Measurements from ENCODE around the gene DBX2. TPM values are rescaled to one million over a fixed set of nuclear protein-coding genes. Genes with fewer than 3 reads are reported as not detected.
"Not testable (repeated sequence)": the region's sequence is repeated elsewhere in the genome, so short reads cannot be mapped to it uniquely, and the experiment has no call there.

The DBX2 gene
- total RNA-seq, result not detected in 2 replicates

DNA sequence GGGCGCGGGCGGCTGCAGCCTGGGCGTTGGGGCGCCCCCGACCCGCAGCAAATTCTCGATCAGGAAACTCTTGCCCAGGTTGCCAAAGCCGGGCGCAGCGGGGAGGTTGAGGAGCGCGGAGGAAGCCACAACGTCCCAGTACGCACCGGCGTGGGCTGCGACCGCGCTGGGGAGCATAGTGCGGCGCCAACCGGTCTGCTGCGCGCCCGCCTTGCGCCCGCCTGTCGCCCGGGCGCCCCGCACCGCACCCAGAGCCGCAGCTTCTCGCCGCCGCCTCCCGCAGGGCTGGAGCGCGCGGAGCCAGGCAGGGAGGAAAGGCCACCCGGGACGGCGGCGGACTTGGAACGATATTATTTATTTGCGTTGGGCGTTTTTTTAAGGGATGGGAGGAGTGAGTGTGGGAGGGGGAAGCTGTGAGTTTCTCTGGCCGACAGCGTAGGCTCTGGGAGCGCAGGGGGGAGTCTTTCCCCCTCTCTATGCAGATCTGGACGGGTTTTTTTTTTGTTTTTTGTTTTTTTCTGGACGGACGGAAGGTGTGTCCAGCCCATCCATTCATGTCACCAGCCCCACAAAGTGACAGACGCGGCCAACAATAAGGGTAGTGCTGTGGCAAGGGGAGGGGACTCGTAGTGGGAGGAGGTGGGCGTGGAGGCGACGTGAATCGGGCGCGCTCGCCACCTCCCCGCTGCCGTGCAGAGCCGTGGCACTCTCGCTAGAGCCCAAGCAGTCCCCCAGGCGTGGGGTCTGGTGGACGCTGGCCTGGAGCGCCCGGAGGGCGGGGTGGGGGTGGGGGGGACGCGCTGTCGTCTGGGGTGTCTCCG lies at the start of gene DBX2:
DBX2 (minus strand) TSS at position 349 of the 821 bp plus-strand sequence; CDS start at position 177, 172 bp downstream.
- intact Hi-C loops (cut with micrococcal nuclease), result no loop called here

DNA sequence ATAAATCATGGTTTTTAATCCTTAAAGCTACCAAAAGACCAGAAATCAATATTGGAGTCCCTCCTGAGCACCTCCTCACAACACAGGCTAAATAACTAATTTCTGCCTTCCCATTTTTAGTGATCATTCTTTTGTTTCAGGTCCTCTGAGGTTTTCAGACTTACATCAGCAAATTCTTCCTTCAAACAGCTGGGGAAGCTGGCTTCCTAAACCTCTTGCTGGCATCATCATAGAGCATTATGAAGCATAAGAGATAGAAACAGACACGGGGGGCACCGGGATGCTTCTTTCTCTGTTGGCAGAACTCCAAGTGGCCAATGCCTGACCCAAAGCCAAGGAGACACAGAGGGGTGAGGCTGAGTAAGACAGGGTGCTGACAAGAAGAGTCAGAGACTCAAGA lies 47.9 kb upstream of the DBX2 start:
- intact Hi-C loops (cut with micrococcal nuclease), result no loop called here

DNA sequence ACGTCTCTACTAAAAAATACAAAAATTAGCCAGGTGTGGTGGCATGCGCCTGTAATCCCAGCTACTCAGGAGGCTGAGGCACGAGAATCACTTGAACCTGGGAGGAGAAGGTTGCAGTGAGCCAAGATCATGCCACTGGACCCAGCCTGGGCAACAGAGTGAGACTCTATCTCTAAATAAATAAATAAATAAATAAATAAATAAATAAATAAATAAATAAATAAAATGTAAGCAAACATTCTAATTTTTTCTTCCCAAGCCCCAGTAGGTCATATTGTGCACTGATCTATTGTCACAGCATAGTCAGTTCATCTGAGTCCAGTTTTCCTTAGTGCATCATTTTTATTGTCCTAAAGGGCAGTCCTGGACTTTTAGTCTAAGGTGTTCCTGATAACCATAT lies 44.5 kb upstream of the DBX2 start:
- intact Hi-C loops (cut with micrococcal nuclease), result not testable (repeated sequence)

DNA sequence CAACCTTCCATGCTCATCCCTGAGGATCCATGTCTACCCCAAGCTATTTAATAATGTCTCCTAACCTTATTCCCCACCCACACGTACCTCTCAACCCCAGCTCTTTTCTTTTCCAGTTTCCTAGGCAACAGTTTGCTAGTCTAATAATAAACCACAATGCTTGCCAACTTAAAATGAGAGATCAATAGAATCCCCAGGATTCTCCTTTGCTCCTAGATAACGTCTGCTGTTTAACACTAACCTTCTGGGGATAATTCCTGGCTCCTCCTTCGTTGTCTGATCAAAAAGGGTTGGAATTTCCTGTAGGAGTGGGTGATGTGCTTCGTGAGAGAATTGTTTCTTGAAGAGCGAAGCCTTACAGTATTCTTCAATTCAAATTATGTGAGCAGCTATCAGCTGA lies 42.2 kb upstream of the DBX2 start:
- intact Hi-C loops (cut with micrococcal nuclease), result no loop called here

DNA sequence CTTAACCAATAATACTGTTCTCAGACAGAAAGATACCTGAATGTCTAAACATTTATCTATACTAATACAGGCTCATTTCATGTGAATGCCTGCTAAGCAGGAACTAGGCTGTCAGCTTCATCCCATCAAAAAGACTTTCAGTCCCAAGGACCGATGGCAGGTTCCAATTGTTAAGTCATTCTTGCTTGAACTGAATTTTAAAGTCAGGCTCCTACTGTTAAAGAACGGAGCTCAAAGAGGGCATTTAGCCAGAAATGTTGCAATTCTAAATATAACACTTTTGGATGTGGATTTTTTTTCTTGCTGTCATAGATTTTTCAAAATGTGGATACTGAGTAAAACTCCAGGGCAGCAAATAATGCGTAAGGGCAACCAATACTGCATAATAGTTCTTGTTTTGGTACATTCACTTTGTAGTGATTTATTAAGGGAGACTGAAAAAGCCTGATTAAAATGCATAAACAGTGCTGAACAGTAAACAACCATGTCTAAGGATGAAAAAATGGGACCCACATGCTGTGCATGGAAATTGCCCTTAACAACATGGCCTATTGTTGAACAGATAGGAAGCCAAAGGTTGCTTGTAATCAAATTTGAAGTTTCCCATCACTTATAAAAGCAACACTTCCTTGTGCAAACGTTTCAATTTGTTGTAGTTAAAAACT lies 38.6 kb upstream of the DBX2 start:
- intact Hi-C loops (cut with micrococcal nuclease), result no loop called here

DNA sequence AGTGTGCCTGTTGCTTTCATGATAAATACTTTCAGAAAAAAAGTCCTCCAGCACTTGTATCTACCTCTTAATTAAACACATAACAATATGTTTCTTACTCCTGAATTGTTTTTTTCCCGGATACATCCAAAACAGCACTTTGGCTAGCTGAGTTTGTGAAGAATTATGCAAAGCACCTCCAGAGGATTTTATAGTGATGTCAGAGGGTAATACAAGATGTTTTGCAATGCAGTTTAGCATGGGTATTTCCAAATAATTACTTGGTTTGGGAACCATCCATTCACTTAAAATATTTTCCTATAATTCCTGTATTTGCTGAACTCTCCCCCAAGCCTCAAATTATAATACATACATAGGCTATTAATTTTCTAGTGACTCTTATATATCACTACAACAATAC lies 37.7 kb upstream of the DBX2 start:
- intact Hi-C loops (cut with micrococcal nuclease), result no loop called here

DNA sequence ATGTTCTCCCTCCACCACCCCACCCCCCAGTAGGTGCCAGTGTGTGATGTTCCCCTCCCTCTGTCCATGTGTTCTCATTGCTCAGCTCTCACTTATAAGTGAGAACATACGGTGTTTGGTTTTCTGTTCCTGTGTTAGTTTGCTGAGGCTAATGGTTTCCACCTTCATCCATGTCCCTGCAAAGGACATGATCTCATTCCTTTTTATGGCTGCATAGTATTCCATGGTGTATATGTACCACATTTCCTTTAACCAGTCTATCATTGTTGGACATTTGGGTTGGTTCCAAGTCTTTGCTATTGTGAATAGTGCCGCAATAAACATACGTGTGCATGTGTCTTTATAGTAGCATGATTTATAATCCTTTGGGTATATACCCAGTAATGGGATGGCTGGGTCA lies 33.3 kb upstream of the DBX2 start:
- intact Hi-C loops (cut with micrococcal nuclease), result not testable (repeated sequence)

DNA sequence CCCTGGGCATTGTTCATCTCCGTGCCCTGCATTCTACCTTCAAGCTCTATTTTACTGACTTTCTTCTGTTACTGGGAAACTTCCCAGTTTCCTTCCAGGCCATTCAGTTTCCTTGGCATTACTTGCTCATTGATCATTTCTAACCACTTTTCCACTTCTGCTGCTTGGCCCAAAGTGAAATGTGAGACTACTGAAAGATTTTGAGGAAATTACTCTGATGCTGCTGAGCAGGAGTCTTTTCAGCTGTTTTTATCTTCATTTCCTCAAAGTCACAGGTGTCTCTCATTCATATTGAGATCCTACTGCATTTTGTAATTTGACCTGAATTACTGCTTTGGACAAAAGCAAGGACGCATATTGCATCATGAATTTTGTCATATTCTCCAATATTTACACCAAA lies 26.4 kb upstream of the DBX2 start:
- intact Hi-C loops (cut with micrococcal nuclease), result no loop called here

DNA sequence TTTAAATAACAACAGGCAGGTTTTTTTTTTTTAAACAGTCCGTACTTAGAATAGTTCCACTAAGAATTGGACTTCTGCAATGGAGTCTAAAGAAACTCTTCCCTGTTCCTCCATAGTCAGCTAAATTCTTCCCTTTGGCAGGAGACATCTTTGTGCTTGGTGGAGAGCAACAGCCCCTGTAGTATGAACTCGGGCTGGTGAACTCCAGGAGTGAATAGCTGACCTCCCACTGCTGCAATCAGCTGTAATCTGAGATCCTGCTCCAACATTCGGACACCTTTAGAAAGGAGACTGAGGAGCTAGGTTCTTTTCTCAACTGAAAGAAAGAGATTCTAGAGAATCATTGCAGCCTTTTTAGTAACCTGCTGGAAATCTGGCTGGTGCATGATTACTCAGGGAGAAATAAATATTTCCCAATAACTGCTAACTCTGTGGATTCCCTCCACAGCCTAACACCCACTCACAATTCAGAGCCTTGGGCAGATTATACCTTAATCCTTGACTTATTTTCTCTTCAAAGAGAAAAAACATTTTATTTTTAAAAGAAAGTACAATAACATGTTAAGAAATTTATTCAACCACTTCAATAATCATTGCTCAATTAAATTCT lies 25.6 kb upstream of the DBX2 start:
- intact Hi-C loops (cut with micrococcal nuclease), result no loop called here

DNA sequence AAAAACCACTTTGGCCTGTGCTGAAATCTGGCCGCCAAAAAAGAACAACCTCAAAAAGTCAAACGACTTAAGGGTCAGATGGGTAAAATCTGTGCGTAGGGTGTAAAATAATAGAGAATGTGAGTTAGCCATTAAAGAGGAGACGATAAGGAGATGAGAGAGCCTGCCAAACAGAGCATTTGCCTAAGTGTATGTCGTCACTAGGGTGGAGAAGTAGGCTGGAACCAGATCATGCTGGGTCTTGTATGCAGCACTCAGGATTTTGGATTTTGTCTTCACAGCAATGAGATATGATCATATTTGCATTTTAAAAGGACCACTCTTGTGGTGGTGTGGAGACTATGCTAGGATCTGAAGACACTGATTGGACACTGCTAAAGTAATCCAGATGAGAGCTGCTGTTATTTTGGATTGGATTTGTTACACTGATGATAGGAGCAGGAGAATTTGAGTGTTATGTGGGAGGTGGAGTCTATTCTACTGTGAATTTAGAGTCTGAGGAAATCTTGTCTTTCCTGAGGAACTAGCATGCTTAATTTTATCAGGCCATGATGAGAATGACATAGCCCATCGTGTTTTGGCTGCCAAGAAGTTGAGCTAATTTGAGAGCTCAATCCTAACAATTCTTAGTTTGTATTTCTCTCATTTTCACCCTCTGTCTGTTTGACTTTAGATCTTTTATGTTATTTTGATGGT lies 24.8 kb upstream of the DBX2 start:
- intact Hi-C loops (cut with micrococcal nuclease), result no loop called here

DNA sequence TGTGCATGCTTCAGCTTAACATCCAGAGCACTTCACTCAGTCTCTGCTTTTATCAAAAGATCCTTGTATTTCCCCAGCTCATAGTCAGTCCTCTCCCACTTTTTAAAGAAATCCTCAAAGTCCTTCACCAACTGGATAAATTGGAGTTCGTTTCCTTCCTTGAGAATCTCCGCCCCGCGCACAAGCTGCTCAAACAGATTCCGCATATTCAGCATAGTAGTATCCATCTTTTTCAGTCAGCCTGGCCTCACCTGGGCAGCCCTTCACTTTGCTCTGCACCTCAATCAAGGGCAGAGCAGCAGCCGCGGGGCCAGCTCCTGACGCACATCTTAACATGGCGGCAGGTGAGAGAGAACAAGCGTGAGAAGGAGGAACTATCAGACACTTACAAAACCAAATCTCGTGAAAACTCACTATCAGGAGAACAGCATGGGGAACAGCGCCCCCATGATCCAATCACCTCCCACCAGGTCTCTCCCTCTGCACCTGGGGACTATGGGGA lies 14.3 kb upstream of the DBX2 start:
- intact Hi-C loops (cut with micrococcal nuclease), result no loop called here

DNA sequence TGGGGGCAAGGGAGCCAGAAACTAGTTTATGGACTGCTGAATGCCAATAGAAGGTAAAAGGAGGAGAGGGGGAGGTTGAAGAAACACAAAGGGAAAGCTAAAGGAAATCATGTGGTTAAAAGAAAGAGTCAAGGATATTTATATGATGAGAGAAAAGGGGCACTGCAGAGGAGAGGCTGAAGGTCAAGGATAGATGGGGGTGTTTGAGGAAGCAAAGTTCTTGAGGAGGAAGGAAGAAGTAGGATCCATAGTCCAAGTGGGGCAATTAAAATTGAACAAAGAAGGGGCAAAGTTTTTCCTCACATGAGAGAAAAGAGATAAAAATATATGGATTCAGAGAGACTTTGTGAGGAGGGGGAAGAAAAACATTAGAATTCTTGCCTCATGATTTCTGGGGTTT lies 10.1 kb upstream of the DBX2 start:
- intact Hi-C loops (cut with micrococcal nuclease), result no loop called here

DNA sequence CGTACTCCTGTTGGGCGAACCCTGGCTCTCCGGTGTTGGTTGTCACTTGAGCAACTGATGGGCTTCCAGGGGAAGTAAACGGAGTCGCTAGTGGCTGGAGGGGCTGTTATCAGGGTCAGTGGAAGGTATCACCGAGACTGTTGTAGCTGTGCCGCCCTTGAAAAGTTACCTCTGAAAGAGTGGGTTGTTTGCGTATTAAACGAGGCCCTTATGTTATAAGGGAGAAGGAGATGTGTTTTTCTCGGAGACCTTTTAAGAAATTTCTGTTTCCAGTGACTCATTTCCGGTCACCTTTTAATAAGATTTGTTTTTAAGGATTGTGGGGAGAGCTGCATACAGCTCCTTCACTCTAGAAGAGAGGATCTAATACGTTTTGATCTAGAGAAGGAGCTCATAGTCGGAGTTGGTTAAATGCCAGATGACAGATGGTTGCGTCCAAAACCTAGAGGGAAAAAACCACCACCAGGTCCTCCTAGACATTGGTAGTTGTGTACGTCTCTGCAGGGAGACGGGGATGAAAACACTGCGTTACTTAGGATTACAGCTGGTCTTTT lies 750 bp upstream of the DBX2 start:
- intact Hi-C loops (cut with micrococcal nuclease), result no loop called here

DNA sequence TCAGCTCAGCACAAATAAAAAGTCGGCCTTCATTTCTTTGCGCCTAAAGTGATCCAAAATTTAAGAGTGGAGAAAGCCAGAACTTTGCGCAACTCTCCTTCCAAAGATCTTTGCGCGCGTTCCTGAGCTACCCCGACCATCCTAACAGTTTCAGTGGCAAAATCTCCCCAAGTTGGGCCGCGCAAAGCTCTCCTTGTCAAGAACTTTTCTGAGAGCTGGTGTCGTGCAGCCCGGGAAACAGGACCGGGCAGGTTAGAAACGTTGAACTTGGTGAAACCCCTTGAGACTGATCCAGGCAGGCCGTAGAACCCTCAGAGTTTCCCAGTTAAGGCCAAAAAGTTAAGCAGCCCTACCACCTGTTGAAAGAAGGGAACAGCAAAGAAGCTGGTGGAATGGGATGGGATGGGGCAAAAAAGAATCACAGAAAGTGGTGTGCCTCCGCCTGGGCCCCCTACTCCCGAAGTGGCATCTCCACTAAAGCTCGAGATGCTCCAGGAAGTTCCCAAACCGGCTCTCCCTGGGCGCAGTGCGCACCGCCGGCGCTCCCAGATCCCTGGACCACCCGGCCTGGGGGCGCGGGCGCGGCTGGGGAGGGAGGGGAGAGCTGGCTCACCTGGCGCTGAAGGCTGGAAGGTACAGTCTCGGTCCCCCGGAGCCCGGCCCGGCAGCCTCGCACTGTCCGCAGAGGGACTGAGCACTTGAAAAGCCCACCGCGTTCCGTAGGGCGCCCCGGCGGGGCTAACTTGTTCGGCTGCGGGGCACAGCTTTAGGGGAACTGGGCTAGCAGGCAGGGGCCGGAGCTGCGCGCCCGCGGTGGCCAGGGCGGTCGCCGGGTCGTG lies 768 bp downstream of the DBX2 start:
- intact Hi-C loops (cut with micrococcal nuclease), result no loop called here

DNA sequence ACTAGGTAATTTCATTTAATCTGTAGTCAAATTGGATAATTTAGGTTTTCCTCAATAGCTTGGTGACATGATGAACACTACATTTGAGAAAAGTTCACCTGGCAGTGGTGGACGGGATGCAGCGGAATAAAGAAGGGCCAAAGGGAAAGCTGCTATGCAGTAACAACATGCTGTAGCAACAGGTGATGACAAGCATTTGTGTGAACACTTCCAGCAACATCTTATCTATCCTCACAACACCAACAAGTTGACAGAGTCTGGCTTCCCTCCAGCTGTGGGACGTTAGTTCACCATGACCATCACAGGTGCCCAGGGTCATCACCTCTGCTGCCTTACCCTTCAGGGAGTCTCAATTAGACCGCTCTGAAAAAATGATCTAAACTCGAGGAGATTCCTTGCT lies 8.3 kb downstream of the DBX2 start:
- intact Hi-C loops (cut with micrococcal nuclease), result no loop called here

DNA sequence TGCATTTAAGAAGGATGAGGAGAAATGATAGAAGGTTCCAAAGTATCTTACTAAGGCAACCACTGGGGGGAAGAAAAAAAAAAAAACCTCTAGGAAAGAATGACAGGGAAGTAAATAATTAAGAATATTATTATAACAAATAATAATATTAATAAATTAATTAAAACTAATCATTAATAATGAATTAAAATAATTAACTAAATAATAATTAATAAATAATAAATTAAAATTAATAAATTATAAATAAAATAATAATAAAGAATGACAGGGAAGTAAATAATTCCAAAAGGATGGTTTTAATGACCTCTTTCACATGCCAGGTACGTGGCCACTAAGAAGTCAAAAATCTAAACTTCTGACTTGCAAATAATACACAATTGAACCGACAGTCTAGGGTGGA lies 9.9 kb downstream of the DBX2 start:
- intact Hi-C loops (cut with micrococcal nuclease), result no loop called here

DNA sequence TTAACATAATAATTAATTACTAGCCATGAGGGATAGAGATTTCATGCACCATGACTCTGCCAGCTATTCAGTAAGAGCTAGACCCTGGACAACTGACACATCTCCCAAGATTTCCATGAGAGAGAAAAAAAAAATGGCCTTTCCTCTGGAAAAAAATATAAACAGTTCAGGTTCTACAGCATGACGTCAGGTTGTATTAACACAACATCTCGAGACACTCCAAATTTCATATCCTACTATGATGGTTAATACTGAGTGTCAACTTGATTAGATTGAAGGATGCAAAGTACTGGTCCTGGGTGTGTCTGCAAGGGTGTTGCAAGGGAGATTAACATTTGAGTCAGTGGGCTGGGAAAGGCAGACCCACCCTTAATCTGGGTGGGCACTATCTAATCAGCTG lies 11.1 kb downstream of the DBX2 start:
- intact Hi-C loops (cut with micrococcal nuclease), result no loop called here

DNA sequence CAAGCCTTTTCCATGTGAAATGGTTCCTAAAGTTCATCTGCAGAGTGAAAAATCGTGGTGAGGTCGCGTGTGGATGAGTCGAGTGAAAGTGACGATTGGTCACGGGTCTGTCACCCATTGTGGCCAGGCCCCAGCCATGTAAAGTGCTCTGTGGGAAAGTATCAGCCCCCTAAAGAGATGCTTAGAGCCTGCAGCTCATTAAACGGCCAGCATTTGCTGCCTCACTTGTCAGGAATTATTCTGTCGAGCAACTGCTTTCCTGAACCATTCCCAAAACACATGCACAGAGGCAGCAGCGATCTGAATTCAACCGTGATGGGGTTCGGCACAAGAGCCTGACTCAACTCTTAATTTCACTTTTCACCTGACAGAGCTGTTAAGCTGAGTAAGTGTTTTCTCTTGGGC lies 16.0 kb downstream of the DBX2 start:
- intact Hi-C loops (cut with micrococcal nuclease), result no loop called here

DNA sequence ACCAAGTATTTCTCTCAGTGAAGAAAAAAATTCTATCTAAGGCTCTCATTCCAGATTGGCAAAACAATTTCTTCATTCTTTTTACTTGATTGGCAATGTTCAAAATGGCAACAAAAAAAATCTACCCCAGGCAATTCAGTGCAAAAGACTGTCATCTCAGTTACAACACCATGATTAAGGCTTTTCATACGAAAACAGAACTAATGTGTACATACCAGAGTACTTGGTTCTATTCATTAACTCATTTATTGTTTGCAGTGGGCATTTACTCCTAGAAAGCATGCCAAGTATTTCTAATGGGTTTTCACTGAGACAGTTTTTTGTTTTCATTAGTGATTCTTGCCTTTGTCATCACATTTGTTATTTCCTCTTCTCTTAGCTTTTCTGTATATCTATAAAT lies 33.0 kb downstream of the DBX2 start:
- intact Hi-C loops (cut with micrococcal nuclease), result no loop called here

DNA sequence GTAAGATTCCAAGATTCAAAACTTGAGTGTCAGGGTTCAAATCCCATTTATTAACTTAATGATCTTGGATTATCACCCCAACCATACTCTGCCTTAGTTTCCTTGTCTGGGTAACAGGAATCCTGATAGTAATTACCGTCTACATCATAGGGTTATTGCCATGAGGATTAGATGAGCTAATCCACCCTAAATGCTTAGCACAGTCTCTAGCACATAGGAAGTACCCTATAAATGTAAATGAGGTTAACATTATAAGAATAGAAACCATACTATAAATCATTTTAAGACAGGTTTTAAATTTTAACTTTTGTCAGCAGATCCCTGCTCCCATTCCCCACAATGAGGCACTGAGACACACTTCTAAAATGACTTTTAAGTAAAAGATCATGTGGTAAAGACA lies 36.5 kb downstream of the DBX2 start:
- intact Hi-C loops (cut with micrococcal nuclease), result no loop called here

DNA sequence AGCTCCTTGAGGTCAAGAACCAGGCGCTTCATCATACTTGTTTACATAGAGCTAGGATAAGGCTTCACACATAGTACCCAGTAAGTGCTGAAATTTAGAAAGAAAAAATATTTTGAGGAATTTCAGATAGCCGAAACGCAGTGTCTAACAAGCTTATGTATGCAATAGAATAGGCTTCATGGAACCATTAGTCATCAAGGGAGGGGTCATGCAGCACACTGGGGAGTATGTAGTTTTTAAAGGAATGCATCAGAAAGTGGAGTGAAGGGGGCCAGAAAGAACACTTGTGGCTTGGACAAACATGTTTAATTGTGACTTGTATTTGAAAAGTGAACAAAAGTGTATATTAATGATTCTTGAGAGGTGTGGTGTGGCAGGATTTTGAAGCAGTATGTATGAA lies 38.1 kb downstream of the DBX2 start:
- intact Hi-C loops (cut with micrococcal nuclease), result no loop called here

Data from T-helper 2 cell treated with Interferon-gamma antibody and Interleukin-4, amounts not matched to agents 100 ng/mL and 5 ng/mL, for 36 hours (primary cell).